NOMO-1 (cell line): ENCODE results near the gene EEFSEC.

Source experiments
- DNase-seq, 2 experiments: peaks; one replicate each; lab custom pipeline; 2025; ENCODE audit not compliant: unreplicated experiment in 2 of 2; lab: John Stamatoyannopoulos, UW

The EEFSEC gene

GRCh38 chr3:128269796-128270195 lies 116.5 kb downstream of the EEFSEC start:
- DNase-seq = no peak

GRCh38 chr3:128270559-128271492 lies 117.5 kb downstream of the EEFSEC start:
- no peak for DNase-seq

GRCh38 chr3:128271536-128272332 lies 118.5 kb downstream of the EEFSEC start:
- no peak for DNase-seq

- no peak for DNase-seq
Measured at GRCh38 chr3:128273109-128273840, 120.0 kb downstream of the EEFSEC start.

GRCh38 chr3:128273841-128274573 lies 120.7 kb downstream of the EEFSEC start:
- no peak for DNase-seq

GRCh38 chr3:128274837-128275236 lies 121.6 kb downstream of the EEFSEC start:
- DNase-seq = no peak

- DNase-seq = no peak
Measured at GRCh38 chr3:128275316-128276145, 122.2 kb downstream of the EEFSEC start.

- DNase-seq = no peak
Measured at GRCh38 chr3:128276146-128276435, 122.8 kb downstream of the EEFSEC start.

- no peak for DNase-seq
Measured at GRCh38 chr3:128276577-128277183, 123.4 kb downstream of the EEFSEC start.

- DNase-seq = no peak
Measured at GRCh38 chr3:128277378-128278069, 124.2 kb downstream of the EEFSEC start.

GRCh38 chr3:128278130-128278529 lies 124.8 kb downstream of the EEFSEC start:
- no peak for DNase-seq

GRCh38 chr3:128278761-128279600 lies 125.7 kb downstream of the EEFSEC start:
- no peak for DNase-seq

- DNase-seq = no peak
Measured at GRCh38 chr3:128279601-128279880, 126.3 kb downstream of the EEFSEC start.

GRCh38 chr3:128280481-128281052 lies 127.3 kb downstream of the EEFSEC start:
- no peak for DNase-seq

GRCh38 chr3:128281056-128281455 lies 127.8 kb downstream of the EEFSEC start:
- no peak for DNase-seq

GRCh38 chr3:128281461-128282367 lies 128.4 kb downstream of the EEFSEC start:
- DNase-seq = no peak
